GM21390 (cell line): Measurements from ENCODE around the gene ARHGAP19.

Source experiments
- ATAC-seq: cut with Tn5 transposase; IDR thresholded peaks from one replicate; pipeline ENCODE4 v1.9.1; 2021; ENCODE audit not compliant: unreplicated experiment

ARHGAP19 gene

DNA sequence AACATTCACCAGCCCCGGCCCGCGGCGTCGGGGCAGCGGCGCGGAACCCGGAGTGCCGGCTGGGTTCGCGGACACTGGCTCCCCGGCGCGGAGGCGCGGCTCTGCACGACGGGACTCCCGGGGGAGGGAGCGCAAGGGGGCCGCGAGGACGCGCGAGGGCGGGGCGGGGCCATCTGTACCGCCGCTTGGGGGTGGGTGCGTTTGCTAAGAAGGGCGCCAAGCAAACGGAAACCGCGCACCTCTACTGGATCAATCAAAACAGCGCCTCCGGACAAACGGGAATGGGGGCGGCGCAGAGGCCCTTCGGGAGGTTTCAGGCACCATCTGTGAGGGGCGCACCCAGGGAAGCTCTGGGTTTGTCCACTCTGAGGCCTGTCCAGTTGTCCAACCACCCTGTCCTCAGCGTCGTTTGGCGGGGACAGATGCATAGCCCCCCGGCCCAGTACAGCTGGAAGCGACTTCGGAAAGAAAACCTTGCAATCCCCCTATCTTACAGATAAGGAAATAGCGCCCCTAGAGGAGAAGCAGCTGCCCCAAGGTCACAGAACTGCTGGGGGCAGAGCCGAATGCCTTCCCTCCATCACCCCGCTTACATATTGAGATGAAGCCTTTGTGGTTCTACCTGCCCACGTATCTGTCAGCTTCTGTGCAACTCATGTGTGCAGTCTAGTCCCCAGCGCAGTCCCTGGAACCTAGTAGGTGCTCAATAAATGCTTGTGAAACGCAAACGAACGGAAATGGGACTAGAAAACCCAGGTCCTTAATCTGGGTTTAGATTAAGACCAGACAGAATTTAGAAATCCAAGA, 96.0 kb downstream of the ARHGAP19 start:
- no peak for ATAC-seq

DNA sequence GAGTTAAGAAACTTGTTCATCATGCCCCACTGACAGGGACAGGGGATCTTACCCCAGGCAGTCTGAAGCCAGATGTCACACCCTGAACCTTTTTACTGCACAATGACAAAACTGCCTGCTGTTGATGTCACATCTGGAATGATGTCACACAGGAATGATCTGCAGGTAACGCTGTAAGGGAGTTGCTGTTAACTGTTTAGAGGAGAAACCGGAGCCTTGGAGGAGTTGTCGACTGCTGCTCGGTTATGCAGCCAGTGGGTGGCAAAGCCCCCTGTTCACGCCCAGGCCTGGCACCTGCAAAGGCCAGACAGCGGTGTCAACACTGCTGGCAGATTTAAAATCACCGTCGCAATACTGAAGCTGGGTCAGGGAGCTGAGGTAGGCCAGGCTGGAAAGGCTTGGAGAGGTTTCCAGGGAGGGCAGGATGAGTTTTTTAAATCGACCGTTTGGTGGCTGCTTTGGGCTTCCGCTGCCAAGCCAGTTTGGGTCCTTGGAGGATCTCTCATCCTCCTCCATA, 96.7 kb downstream of the ARHGAP19 start:
- ATAC-seq = no peak

DNA sequence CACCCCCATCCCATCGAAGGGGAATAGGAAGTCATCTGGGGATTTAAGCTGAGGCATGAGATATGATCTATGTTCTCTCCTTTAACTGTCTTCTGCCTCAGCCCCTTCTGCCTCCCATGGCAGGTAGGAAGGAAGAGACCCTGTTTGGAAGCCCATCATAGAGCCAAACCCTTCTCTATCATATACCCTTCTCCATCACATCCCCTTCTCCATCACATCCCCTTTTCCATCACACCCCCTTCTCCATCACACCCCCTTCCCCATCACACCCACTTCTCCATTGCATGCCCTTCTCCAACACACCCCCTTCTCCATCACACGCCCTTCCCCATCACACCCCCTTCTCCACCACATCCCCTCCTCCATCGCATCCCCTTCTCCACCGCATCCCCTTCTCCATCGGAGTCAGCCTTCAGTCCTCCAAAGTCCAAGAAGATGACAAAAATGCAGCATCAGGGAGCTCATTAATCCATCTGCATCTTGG, 99.4 kb downstream of the ARHGAP19 start:
- no peak for ATAC-seq

DNA sequence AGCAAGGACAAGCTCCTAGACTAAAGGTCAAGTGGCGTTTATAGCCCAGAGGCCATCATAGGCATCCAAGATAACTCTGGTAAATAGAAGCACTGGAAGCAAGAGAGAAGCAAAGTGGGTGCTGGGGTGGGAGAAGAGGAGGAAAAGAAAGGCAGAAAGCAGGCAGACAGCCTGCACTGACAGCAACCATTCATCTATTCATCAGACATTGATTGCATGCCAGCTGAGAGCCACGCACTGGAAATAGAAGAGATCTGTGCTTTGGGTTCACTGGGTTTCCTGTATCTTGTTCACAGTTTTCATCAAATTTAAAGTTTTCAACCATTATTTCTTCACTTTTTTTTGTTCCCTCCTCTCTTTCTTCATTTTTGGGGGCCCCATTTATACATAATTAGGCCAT, 102.0 kb downstream of the ARHGAP19 start:
- no peak for ATAC-seq

DNA sequence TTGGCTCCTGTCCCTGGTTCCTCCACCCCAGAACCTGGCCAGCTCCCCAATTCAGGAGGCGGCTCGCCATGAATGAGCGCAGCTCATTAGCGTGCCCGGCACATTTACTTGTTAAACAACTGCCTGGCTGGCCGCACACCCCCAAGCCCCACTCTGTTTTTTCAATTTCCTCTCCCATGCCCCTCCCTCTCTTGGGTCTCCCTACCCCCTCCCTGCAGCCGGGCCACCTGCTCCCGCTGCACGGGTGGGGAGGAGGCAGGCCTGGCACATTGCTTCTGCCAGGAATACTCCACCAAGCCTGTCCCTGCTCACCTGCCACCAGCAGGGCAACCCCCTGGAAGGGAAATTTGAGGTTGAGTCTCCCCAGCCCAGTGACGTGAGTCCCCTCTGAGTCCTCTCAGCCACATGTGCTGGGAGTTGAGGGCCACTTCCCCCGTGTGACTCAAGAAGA, 104.2 kb downstream of the ARHGAP19 start:
- no peak for ATAC-seq

DNA sequence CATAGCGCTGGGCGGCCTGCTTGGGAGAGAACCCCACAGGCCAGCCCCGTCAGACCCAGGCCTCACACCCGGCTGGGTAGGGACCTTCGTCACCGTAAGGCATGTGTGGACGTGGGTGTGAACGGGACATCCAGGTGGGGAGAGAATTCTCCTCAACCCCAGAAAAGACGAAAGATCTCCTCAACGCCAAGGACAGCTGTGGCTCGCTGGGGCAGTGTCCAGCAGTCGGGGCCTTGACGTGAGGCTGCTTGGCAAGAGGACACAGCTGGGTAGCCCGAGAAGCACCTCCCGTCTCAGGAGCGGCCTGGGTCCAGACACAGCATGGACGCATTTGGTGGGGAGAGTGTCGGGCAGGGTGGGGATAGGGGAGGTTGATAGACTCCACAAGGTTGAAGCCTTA, 105.5 kb downstream of the ARHGAP19 start:
- ATAC-seq = no peak

DNA sequence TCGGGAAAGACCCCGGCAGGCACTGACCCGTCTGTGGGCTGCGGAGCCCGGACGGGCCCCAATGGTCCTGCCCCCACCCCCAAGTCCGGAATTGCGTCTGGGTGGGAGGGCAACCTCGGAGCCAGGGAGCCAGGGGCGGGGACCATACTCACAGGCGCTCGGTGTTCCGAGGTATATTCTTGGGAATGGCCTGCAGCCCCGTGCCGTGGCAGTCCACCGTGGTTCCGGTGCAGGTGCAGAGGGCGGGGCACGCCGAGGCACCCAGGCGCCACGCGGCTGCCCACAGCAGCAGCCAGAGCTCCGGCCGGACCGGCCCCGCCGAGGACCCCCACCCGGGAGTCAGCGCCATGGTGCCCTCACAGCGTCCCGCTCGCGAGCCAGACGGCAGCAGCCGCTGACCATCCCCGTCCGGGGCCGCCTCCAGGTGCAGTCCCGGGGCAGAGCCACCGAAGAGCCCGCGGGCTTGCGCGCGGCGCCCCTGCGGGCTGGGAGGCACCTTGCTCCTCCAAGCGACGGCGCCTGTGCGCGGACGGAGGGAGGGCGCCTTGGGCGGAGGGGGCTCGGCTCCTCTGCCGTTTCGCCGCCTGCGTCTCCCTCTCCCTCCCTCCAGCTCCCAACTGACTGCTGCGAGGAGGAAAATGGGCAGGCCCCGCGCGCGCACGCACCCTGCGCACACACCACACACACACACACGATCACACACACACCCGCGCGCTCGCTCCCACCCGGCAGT, 106.9 kb downstream of the ARHGAP19 start, which contains the start of gene SLIT1:
Gene SLIT1 (minus strand): TSS at position 634 of the 733 bp plus-strand sequence. CDS start 285 bp downstream, at position 349.
- no peak for ATAC-seq

DNA sequence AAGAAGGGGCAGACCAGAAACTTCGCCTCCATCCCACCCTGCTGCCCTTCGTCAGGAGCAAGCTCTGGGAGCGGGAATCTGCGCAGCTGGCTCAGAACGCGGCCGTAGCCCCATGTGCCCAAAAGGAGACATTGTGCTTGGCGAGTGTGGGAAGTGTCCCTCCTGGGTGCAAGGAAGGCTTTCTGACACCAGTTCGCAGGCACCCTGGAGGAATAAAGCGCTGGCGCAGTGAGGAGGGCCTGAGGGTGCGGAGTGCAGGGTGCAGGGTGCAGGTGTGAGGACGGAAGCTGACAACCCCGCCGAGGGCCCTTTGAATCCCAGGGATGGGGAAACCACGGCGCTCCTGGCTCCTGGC, 107.5 kb downstream of the ARHGAP19 start:
- no peak for ATAC-seq

DNA sequence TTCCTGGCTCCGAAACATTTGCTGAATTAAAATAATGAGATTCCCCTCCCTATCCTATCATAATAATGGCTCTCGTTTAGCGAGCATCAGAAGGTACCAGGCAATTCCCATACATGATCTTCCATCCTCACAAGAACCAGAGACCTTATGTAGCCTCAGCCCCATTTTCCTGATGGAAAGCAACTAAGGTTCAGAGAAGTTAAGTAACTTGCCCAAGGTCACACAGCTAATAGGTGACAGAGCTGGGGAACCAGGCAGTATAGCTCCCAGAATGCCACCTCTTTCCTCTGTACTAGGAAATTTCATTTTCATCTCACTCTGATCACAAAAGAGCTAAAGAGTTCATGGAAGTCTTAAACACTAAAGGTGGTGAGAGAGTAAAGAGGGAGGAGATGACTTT, 109.1 kb downstream of the ARHGAP19 start:
- ATAC-seq = no peak

DNA sequence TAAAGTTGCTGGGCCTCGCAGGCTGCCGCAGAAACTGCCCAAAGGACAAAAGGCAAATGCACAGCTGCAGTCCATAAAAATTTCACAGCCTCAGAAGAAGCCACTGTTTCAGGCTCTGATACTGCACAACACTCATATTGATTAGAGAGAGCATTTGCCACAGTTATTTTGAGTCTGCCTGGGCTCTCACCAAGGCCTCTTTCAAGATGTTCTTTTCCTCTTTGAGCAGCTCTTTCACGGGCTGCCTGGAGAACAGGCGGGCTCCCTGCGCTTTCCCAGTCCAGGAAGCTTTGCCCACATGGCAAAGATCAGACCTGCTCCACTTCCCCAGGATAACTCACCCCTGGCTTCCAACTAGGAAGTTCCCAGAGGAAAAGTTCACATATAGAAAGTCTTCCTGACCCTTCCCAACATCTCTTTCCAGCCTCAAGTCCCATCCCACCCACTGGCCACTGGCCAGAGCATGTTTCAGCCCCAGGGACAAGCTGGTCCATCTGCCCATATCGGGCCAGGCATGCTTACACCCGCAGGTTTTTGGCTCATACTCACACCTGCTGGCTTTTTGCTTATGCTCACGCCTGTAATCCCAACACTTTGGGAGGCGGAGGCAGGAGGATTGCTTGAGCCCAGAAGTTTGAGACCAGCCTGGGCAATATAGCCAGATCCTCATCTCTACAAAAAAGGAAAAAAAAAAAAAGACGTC, 110.0 kb downstream of the ARHGAP19 start:
- no peak for ATAC-seq

DNA sequence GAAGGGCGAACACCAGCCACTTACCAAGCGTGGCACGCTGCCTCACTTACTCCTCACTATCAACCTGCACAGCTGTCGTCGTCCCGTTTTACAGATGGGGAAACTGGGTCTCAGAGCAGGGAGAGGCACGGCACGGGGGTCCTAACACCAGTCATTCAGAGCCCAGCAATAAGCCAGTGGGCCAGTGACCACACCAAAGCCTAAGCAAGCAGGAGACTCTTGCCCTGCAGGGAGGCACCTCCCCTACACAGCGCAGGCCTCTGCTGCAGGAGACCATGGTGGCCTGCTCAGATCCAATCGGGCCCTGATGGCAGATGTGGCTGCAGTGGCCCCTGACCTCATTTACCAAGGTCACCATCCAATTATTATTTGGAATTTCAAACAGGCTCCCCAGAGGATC, 111.5 kb downstream of the ARHGAP19 start:
- ATAC-seq = no peak

DNA sequence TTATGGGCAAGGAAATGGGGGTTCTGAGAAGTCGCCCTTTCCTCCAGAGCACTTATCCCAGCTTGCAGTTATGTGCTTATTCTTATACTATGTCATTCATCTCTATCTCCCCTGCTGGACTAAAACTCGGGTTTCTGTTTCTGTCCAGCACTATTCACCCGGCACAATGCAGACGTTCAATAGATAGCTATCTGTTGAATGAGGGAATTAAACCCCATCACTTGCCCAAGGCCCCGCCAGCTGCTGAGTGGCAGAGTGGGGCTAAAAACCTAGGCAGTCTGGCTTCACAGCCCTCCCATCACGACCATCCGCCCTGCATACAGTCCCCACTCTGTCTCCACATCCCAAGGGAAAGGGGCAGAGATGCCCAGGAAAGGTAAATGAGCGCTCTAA, 112.1 kb downstream of the ARHGAP19 start:
- ATAC-seq = no peak

DNA sequence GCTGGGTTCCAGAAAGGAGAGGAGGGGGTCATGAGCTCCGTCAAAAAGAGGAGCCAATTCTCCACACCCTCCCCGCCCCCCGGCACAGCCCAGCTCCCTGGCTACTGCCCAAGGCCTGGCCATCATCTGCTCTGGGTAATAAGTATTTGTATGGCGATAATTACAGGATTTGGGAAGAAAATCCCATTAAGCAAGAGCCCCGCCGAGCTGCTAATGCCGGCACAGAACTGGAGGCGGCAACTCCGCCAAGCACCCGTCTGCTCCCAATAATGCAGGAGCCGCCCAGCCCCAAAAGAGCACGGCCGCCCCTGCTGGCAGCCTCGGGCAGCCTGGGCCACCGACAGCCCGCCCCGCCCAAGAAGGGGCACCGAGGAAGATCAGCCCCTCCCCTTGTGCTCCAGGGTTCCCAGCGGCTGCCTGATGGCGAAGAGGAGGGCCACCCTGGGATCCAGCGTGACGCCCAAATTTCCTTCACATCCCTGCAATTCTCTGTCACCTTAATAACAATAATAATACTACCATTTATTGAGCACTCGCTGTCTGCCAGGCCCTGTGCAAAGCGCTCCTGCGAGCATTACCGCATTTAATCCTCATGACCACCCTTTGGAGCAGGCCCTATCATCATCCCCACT, 112.6 kb downstream of the ARHGAP19 start:
- no peak for ATAC-seq

DNA sequence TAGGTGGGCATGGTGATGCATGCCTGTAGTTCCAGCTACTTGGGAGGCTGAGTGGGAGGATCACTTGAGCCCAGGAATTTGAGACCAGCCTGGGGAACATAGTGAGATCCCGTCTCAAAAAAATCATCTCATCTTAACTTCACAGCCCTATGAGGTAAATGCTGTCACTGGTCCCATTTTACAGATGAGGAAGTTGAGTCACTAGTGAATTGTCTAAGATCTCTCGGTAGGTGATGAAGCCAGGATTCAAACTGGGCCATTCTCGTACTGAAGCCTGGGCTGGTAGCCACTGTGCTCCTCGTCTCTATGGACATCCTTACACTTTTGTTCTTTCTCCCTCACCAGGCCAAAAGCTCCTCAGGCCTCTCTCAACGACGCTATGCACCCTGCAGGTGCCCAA, 113.1 kb downstream of the ARHGAP19 start:
- no peak for ATAC-seq

DNA sequence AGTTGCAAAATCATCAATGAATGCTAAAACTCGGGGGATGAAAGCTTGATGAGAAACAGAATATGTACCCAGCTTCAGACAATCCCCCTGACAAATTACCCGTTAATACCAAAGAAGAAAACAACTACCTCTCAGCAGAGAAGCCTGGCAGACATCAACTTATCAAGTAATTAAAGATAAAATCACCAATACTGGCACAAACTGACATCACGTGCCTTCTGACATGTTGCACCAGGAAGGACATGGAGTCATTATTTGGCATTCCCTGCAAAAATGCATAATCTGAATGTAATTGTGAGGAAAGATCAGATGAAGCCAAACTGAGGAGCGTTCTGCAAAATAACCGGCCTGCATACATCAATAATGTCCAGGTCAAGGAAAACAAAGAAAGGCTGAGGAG, 114.4 kb downstream of the ARHGAP19 start:
- ATAC-seq = no peak

DNA sequence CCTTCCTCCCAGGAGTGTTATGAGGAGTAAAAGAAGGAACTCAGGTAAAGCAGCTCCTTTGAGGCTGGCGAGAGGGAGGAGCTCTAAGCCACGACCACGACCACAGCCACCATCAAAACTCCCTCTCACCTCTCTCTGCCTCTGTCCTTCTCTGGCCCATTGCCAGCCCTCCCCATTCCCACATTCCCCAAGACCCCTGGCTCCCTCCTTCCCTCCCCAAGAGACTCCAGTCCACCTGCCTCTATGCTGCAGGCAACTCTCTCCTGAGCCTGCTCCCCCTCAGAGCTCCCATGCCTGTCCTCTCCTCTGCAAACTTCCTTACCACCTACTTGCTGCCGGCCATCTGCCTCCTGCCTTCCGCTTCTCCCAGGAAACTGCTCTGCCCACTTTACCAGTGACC, 116.2 kb downstream of the ARHGAP19 start:
- no peak for ATAC-seq

DNA sequence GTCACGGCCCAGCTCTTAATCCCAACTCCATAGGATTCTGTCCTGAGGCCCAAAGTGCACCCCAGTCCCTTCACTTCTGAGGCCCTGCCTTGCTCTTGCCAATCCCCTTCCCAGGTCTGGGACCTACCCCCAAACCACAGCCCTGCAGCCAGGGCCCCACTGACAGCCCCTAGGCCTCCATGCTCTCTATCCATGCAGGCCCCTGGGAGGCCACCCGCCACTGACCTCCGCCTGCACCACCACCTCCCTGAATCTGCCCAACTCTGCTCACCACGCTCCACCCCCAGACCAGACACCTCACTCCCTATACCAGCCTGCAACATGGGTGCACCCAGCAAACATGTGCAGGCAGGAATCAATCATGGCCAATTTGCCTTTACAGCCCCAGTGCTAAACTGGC, 116.9 kb downstream of the ARHGAP19 start:
- no peak for ATAC-seq

DNA sequence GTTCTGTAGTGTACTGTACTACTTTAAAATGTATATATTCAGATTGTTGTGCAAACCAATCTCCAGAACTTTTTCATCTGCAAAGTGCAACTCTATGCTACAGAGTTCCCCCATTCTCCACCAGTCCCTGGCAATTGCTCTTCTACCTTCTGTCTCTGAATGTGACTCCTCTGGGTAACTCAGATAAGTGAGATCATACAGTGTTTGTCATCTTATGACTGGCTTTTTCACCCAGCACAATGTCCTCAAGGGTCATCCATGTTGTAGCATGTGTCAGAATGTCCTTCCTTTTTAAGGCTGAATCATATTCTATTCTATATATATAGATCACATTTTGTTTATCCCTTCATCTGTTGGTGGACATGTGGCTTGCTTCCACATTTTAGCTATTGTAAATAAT, 117.5 kb downstream of the ARHGAP19 start:
- no peak for ATAC-seq

DNA sequence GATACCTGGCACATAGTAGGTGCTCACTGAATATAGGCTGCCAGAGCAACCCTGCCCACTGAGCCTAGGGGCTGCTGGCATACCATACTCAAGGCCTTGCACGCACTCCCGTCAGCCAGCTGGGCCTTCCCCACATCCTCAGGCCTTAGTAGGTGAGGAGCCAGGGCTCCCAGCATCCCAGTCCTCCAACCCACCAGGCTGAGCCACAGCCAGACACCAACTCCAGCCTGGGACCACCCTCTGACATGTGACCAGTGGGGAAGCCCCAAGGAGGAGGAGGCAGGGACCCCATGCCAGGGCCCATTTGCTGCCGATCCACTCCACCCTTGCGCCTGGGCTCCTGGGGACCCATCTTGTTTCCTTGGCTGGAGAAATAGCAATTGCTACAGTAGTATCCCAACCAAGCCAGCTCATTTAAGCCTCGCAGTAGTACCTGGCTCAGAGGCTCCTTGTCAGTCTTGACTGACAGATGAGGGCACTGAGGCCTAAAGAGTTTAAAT, 118.1 kb downstream of the ARHGAP19 start:
- ATAC-seq = no peak

DNA sequence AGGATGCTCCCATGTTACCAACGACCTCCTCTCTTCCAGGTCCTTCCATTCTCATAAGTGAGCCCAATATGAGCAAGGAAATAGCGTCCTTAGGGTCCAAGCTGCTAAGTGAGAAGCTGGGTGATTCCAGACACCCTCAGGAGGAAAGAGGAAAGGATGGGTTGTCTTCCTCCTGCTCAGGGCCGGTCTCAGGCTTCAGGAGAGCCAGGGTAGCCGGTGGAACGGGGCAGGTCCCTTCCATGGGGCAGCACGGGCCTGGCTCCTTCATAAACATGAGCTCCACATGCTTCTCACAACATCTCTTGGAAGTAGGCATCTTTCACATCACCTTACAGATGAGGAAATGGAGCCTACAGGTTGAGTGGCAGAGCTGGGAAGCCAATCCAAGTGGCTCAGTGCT, 119.4 kb downstream of the ARHGAP19 start:
- no peak for ATAC-seq
